Astrocyte (in vitro differentiated cells and primary cell): ENCODE data around the gene CCNYL1. TPM values are rescaled to one million over a fixed set of nuclear protein-coding genes. Genes with fewer than 3 reads are reported as not detected.
"Not testable (repeated sequence)": the region's sequence is repeated elsewhere in the genome, so short reads cannot be mapped to it uniquely, and the experiment has no call there.

Experiments used
- DNase-seq: peaks from one replicate; pipeline ENCODE4 v3.0.0-alpha.2; 2010; ENCODE audit warnings: low read depth
- FAIRE-seq: peaks from 2 replicates; lab custom pipeline; 2011; peaks lifted over from hg19 to GRCh38; lab: Jason Lieb, UNC
- H2AFZ ChIP-seq: 2 replicates; pipeline ENCODE4 v1.6.0; 2012; ENCODE audit warnings: low read depth, low read length, inconsistent platforms
- H3K27ac ChIP-seq: 2 replicates; pipeline ENCODE4 v1.5.1; 2011; ENCODE audit warnings: low read depth, low read length, inconsistent platforms
- H3K27me3 ChIP-seq: 2 replicates; pipeline ENCODE4 v1.6.0; 2011; ENCODE audit warnings: low read length, inconsistent platforms; ENCODE audit not compliant: insufficient read depth
- H3K36me3 ChIP-seq: 2 replicates; pipeline ENCODE4 v1.5.1; 2011; ENCODE audit warnings: low read length, inconsistent platforms; ENCODE audit not compliant: insufficient read depth
- H3K4me1 ChIP-seq: 2 replicates; pipeline ENCODE4 v1.5.1; 2011; ENCODE audit warnings: low read length, inconsistent platforms; ENCODE audit not compliant: insufficient read depth
- H3K4me2 ChIP-seq: 2 replicates; pipeline ENCODE4 v1.6.0; 2012; ENCODE audit warnings: low read length, inconsistent platforms
- H3K4me3 ChIP-seq: 2 replicates; pipeline ENCODE4 v1.5.1; 2011; ENCODE audit warnings: low read depth, mild to moderate bottlenecking, low read length, inconsistent platforms; ENCODE audit not compliant: insufficient read depth
- H3K79me2 ChIP-seq: 2 replicates; pipeline ENCODE4 v1.6.0; 2012; ENCODE audit warnings: mild to moderate bottlenecking, low read length, inconsistent platforms; ENCODE audit not compliant: insufficient read depth
- H3K9ac ChIP-seq: 2 replicates; pipeline ENCODE4 v1.6.0; 2012; ENCODE audit warnings: mild to moderate bottlenecking, low read length, inconsistent platforms
- H3K9me3 ChIP-seq: 2 replicates; pipeline ENCODE4 v1.5.1; 2012; ENCODE audit warnings: low read depth, mild to moderate bottlenecking, low read length, inconsistent platforms; ENCODE audit not compliant: insufficient read depth
- H4K20me1 ChIP-seq: 2 replicates; pipeline ENCODE4 v1.6.0; 2012; ENCODE audit warnings: low read length, inconsistent platforms; ENCODE audit not compliant: insufficient read depth
- H3K27ac Mint-ChIP-seq: one replicate; pipeline ENCODE4 v1.8.0; 2021; ENCODE audit warnings: mild to moderate bottlenecking, mixed read lengths; ENCODE audit not compliant: unreplicated experiment
- H3K27me3 Mint-ChIP-seq: one replicate; pipeline ENCODE4 v1.8.0; 2021; ENCODE audit warnings: low read depth, mixed read lengths; ENCODE audit not compliant: unreplicated experiment
- H3K36me3 Mint-ChIP-seq: one replicate; pipeline ENCODE4 v1.8.0; 2021; ENCODE audit warnings: low read depth, mixed read lengths; ENCODE audit not compliant: unreplicated experiment
- H3K4me1 Mint-ChIP-seq: one replicate; pipeline ENCODE4 v1.8.0; 2021; ENCODE audit warnings: low read depth, mixed read lengths; ENCODE audit not compliant: unreplicated experiment
- H3K4me3 Mint-ChIP-seq: one replicate; pipeline ENCODE4 v1.8.0; 2021; ENCODE audit warnings: mild to moderate bottlenecking, moderate library complexity, mixed read lengths; ENCODE audit not compliant: unreplicated experiment
- H3K9me3 Mint-ChIP-seq: one replicate; pipeline ENCODE4 v1.8.0; 2021; ENCODE audit warnings: mild to moderate bottlenecking, mixed read lengths; ENCODE audit not compliant: unreplicated experiment
- CTCF ChIP-seq: IDR thresholded peaks from 2 replicates; pipeline ENCODE4 v1.5.1; 2011; ENCODE audit warnings: low read depth, mild to moderate bottlenecking, inconsistent platforms, low read length, moderate library complexity; ENCODE audit not compliant: insufficient read depth
- EZH2 ChIP-seq: IDR thresholded peaks from 2 replicates; pipeline ENCODE4 v1.6.1; 2012; ENCODE audit warnings: mild to moderate bottlenecking, low read length, inconsistent platforms; ENCODE audit not compliant: insufficient read depth
- total RNA-seq: library from RNA; stranded (reverse); gene quantifications from 2 replicates; pipeline ENCODE4 v1.2.1, GENCODE V29; 2021

CCNYL1 gene
- total RNA-seq, 1 donor from 2014 or later: 35.2 TPM

- Mint-ChIP-seq H3K9me3 (no peaks in the 10 kb centered on the region), H3K4me3 (no peak overlapping the region), H3K4me1 (peaks cover 3% of the 10 kb centered on the region), H3K36me3 (peaks cover 3% of the 10 kb centered on the region), H3K27me3 (peaks cover 4% of the 10 kb centered on the region), H3K27ac (no peak overlapping the region)
- Histone ChIP-seq H4K20me1 (no peaks in the 10 kb centered on the region), H3K9me3 (no peaks in the 10 kb centered on the region), H3K9ac (no peak overlapping the region), H3K4me2 (no peak overlapping the region), H3K27me3 (no peaks in the 10 kb centered on the region), H2AFZ (no peak overlapping the region), H3K4me3 (no peak overlapping the region), H3K79me2 (no peaks in the 10 kb centered on the region), H3K27ac (no peak overlapping the region), H3K36me3 (peaks cover 3% of the 10 kb centered on the region), H3K4me1 (no peaks in the 10 kb centered on the region)
- FAIRE-seq (no peak), DNase-seq (no peak)
- TF ChIP-seq CTCF (no peak), EZH2 (no peak)
Measured at GRCh38 chr2:207758025-207758424, 46.6 kb downstream of the CCNYL1 start.

- Mint-ChIP-seq H3K27ac (no peak overlapping the region), H3K27me3 (peaks cover 4% of the 10 kb centered on the region), H3K4me1 (peaks cover 3% of the 10 kb centered on the region), H3K4me3 (no peak overlapping the region), H3K36me3 (no peaks in the 10 kb centered on the region), H3K9me3 (no peaks in the 10 kb centered on the region)
- H4K20me1 ChIP-seq: peaks cover 2% of the 10 kb centered on the region
- no peak for FAIRE-seq
- no peaks in the 10 kb centered on the region for H3K27me3 ChIP-seq
- H3K36me3 ChIP-seq: no peaks in the 10 kb centered on the region
- no peak overlapping the region for H3K9ac ChIP-seq
- no peak for DNase-seq
- no peaks in the 10 kb centered on the region for H3K4me1 ChIP-seq
- no peaks in the 10 kb centered on the region for H3K9me3 ChIP-seq
- H3K4me3 ChIP-seq: no peak overlapping the region
- TF ChIP-seq EZH2: no peak
- TF ChIP-seq CTCF: no peak
- H3K27ac ChIP-seq: no peak overlapping the region
- H3K79me2 ChIP-seq: peaks cover 2% of the 10 kb centered on the region
- no peak overlapping the region for H3K4me2 ChIP-seq
- H2AFZ ChIP-seq: no peak overlapping the region
Measured at GRCh38 chr2:207759890-207760289, 48.5 kb downstream of the CCNYL1 start.

GRCh38 chr2:207760453-207760852 lies 49.0 kb downstream of the CCNYL1 start:
- H2AFZ ChIP-seq: no peak overlapping the region
- DNase-seq (no peak), FAIRE-seq (no peak)
- no peak overlapping the region for H3K4me3 Mint-ChIP-seq
- H3K4me1 Mint-ChIP-seq: peaks cover 3% of the 10 kb centered on the region
- H3K36me3 ChIP-seq: no peaks in the 10 kb centered on the region
- H3K9me3 ChIP-seq: no peaks in the 10 kb centered on the region
- H3K4me2 ChIP-seq: no peak overlapping the region
- H3K27ac Mint-ChIP-seq: no peak overlapping the region
- H3K27me3 ChIP-seq: no peaks in the 10 kb centered on the region
- no peaks in the 10 kb centered on the region for H3K36me3 Mint-ChIP-seq
- H3K4me3 ChIP-seq: no peak overlapping the region
- no peaks in the 10 kb centered on the region for H3K4me1 ChIP-seq
- peaks cover 2% of the 10 kb centered on the region for H4K20me1 ChIP-seq
- no peaks in the 10 kb centered on the region for H3K9me3 Mint-ChIP-seq
- TF ChIP-seq EZH2 (no peak), CTCF (no peak)
- H3K27ac ChIP-seq: no peak overlapping the region
- no peak overlapping the region for H3K9ac ChIP-seq
- peaks cover 4% of the 10 kb centered on the region for H3K27me3 Mint-ChIP-seq
- H3K79me2 ChIP-seq: peaks cover 2% of the 10 kb centered on the region

- not testable (repeated sequence) for H3K27me3 Mint-ChIP-seq, H3K9ac ChIP-seq, H3K36me3 ChIP-seq
Measured at GRCh38 chr2:207761426-207761825, 50.0 kb downstream of the CCNYL1 start.

More at GRCh38 chr2:207761426-207761825, 50.0 kb downstream of the CCNYL1 start:
- H3K27me3 ChIP-seq, H4K20me1 ChIP-seq, H3K4me1 ChIP-seq, FAIRE-seq, H2AFZ ChIP-seq, H3K36me3 Mint-ChIP-seq, H3K79me2 ChIP-seq, H3K27ac Mint-ChIP-seq, H3K4me3 ChIP-seq, H3K9me3 Mint-ChIP-seq, H3K27ac ChIP-seq, H3K4me1 Mint-ChIP-seq, H3K4me2 ChIP-seq, H3K4me3 Mint-ChIP-seq, H3K9me3 ChIP-seq, DNase-seq: not testable (repeated sequence)
